Nephron (organoid): ENCODE data around the gene SYK.

ENCODE experiments used
- H3K27ac Mint-ChIP-seq, 3 experiments: 2 replicates each; pipeline ENCODE4 v1.8.0; 2020; ENCODE audit warnings: mixed read lengths in 3 of 3, mild to moderate bottlenecking in 2 of 3, moderate library complexity in 1 of 3
- H3K27me3 Mint-ChIP-seq: 2 replicates; pipeline ENCODE4 v1.8.0; 2021; ENCODE audit warnings: low read depth, mild to moderate bottlenecking, moderate library complexity, mixed read lengths
- H3K36me3 Mint-ChIP-seq: 2 replicates; pipeline ENCODE4 v1.8.0; 2020; ENCODE audit warnings: low read depth, mixed read lengths
- H3K4me1 Mint-ChIP-seq: 2 replicates; pipeline ENCODE4 v1.8.0; 2020; ENCODE audit warnings: mixed read lengths
- H3K4me3 Mint-ChIP-seq, 3 experiments: 2 replicates each; pipeline ENCODE4 v1.8.0; 2020; ENCODE audit warnings: mild to moderate bottlenecking in 3 of 3, mixed read lengths in 3 of 3, moderate library complexity in 2 of 3
- H3K9me3 Mint-ChIP-seq: 2 replicates; pipeline ENCODE4 v1.8.0; 2020; ENCODE audit warnings: mixed read lengths
- TF ChIP-seq, protein P1 (sequence below), 3 experiments: fragments of 200-600 bp; sonication (generic); IDR thresholded peaks; one replicate each; pipeline ENCODE4 v1.5.0; 2021; ENCODE audit warnings: antibody characterized with exemption in 3 of 3; ENCODE audit not compliant: unreplicated experiment in 3 of 3

The SYK gene

GRCh38 chr9:90874194-90874593 is 72.6 kb downstream of the SYK start:
- no peak overlapping the region for H3K4me3 Mint-ChIP-seq
- H3K36me3 Mint-ChIP-seq = no peaks in the 10 kb centered on the region
- peaks cover 5% of the 10 kb centered on the region for H3K27me3 Mint-ChIP-seq
- no peak overlapping the region for H3K27ac Mint-ChIP-seq
- no peaks in the 10 kb centered on the region for H3K9me3 Mint-ChIP-seq
- no peaks in the 10 kb centered on the region for H3K4me1 Mint-ChIP-seq
- TF ChIP-seq, protein P1, sequence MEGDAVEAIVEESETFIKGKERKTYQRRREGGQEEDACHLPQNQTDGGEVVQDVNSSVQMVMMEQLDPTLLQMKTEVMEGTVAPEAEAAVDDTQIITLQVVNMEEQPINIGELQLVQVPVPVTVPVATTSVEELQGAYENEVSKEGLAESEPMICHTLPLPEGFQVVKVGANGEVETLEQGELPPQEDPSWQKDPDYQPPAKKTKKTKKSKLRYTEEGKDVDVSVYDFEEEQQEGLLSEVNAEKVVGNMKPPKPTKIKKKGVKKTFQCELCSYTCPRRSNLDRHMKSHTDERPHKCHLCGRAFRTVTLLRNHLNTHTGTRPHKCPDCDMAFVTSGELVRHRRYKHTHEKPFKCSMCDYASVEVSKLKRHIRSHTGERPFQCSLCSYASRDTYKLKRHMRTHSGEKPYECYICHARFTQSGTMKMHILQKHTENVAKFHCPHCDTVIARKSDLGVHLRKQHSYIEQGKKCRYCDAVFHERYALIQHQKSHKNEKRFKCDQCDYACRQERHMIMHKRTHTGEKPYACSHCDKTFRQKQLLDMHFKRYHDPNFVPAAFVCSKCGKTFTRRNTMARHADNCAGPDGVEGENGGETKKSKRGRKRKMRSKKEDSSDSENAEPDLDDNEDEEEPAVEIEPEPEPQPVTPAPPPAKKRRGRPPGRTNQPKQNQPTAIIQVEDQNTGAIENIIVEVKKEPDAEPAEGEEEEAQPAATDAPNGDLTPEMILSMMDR (IDR thresholded peaks at IDR 0.05; ENCODE audit: unreplicated experiment in 3 of 3) = no peak

DNA sequence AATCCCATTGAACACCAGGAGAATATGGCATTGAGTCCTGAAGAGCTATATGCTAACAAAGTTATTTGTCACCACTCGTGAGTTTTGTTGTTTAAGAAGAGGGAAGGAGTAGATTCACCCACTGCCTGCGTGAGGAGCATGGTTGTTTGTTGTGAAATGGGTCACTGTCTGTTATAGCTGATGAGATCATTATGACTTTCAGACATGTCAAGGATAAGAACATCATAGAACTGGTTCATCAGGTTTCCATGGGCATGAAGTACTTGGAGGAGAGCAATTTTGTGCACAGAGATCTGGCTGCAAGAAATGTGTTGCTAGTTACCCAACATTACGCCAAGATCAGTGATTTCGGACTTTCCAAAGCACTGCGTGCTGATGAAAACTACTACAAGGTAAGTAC is 76.9 kb downstream of the SYK start:
- Mint-ChIP-seq H3K36me3 (peaks cover 1% of the 10 kb centered on the region), H3K27ac (no peak overlapping the region), H3K27me3 (no peaks in the 10 kb centered on the region), H3K4me1 (no peaks in the 10 kb centered on the region), H3K9me3 (no peaks in the 10 kb centered on the region), H3K4me3 (no peak overlapping the region)
- TF ChIP-seq, protein P1 (IDR thresholded peaks at IDR 0.05; ENCODE audit: unreplicated experiment in 3 of 3) = no peak

DNA sequence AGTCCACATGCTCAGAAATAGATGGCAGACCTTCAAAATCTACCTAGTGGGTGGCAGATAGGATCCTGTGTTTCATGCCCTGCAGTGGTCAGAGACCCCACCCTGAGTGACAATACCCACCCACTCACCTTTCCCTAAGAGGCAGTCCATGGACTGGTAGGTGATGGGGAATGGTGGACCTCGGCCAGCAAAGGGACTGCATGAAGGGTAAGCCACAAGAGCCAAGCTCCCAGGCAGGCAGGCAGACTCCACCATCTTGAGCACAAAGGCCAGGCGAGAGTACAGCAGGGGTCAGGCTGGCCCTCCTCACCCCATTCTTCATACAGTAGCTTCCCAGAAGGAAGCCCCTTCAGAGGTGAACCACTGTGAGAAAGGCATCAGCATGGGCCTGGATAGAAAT is 78.4 kb downstream of the SYK start:
- H3K4me1 Mint-ChIP-seq = no peaks in the 10 kb centered on the region
- H3K9me3 Mint-ChIP-seq = peaks cover 3% of the 10 kb centered on the region
- H3K36me3 Mint-ChIP-seq = peaks cover 5% of the 10 kb centered on the region
- H3K27ac Mint-ChIP-seq = no peak overlapping the region
- H3K4me3 Mint-ChIP-seq = no peak overlapping the region
- TF ChIP-seq, protein P1 (IDR thresholded peaks at IDR 0.05; ENCODE audit: unreplicated experiment in 3 of 3) = no peak
- no peaks in the 10 kb centered on the region for H3K27me3 Mint-ChIP-seq

- Mint-ChIP-seq H3K4me1 (no peaks in the 10 kb centered on the region), H3K27ac (no peak overlapping the region), H3K27me3 (no peaks in the 10 kb centered on the region), H3K9me3 (peaks cover 5% of the 10 kb centered on the region), H3K4me3 (no peak overlapping the region), H3K36me3 (peaks cover 10% of the 10 kb centered on the region)
- TF ChIP-seq, protein P1 (IDR thresholded peaks at IDR 0.05; ENCODE audit: unreplicated experiment in 3 of 3) = no peak
Measured at GRCh38 chr9:90880669-90881068, 79.0 kb downstream of the SYK start.

GRCh38 chr9:90881648-90882047 is 80.0 kb downstream of the SYK start:
- H3K4me3 Mint-ChIP-seq = no peak overlapping the region
- H3K4me1 Mint-ChIP-seq = no peaks in the 10 kb centered on the region
- H3K36me3 Mint-ChIP-seq = peaks cover 15% of the 10 kb centered on the region
- H3K27me3 Mint-ChIP-seq = no peaks in the 10 kb centered on the region
- peaks cover 11% of the 10 kb centered on the region for H3K9me3 Mint-ChIP-seq
- TF ChIP-seq, protein P1 (IDR thresholded peaks at IDR 0.05; ENCODE audit: unreplicated experiment in 3 of 3) = no peak
- no peak overlapping the region for H3K27ac Mint-ChIP-seq

DNA sequence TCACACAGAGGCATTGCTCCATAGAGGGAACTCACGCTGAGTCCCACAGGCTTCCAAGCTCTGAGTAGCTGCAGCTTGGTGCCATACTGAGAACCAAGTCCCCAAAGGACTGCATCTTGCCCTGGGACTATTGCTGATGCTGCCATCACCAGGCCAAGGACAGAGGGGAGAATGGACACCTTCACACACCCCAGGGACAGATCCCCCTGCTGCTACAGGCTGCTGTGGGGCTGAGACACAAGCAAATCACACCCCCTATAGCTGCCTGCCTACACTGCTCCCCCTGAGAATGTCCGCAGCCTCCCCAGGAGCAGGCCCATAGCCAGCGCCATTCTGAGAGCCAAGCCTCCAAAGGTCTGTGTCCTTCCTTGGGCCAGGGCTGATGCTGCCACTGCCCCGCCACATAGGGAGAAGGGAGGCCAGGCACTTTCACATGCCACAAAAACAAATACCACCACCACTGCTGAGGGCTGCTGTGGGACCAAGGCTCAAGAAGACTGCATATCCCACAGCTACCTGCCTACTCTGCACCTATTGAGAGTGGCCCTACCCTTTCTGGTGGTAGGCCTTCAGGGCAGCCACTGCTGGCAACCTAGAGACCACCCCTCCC is 81.5 kb downstream of the SYK start:
- H3K9me3 Mint-ChIP-seq = peaks cover 11% of the 10 kb centered on the region
- no peaks in the 10 kb centered on the region for H3K27me3 Mint-ChIP-seq
- TF ChIP-seq, protein P1 (IDR thresholded peaks at IDR 0.05; ENCODE audit: unreplicated experiment in 3 of 3) = no peak
- H3K36me3 Mint-ChIP-seq = peaks cover 15% of the 10 kb centered on the region
- no peak overlapping the region for H3K4me3 Mint-ChIP-seq
- no peak overlapping the region for H3K27ac Mint-ChIP-seq
- no peaks in the 10 kb centered on the region for H3K4me1 Mint-ChIP-seq
